H1 (cell line): ENCODE results near the gene TCEAL4. TPM values are rescaled to one million over a fixed set of nuclear protein-coding genes. Genes with fewer than 3 reads are reported as not detected.

ENCODE experiments used
- CTCF ChIA-PET: fragments of 300-600 bp; sonication (Branson Sonifier 250); formaldehyde crosslinking; loops from one replicate; lab custom pipeline; 2021; ENCODE audit not compliant: partially characterized antibody; lab: Charles Lee
- POLR2A ChIA-PET: fragments of 300-600 bp; sonication (Branson Sonifier 250); formaldehyde crosslinking; loops from one replicate; lab custom pipeline; 2021; ENCODE audit warnings: inconsistent platforms; ENCODE audit not compliant: partially characterized antibody; lab: Charles Lee
- DNase-seq, 2 experiments: peaks; one replicate each; pipeline versions ENCODE4 v3.0.0 to v3.0.0-alpha.2; 2010 to 2022; ENCODE audit warnings: low spot score in 2 of 2, low read depth in 1 of 2, mixed read lengths in 1 of 2
- FAIRE-seq: peaks from 2 replicates; lab custom pipeline; 2011; peaks lifted over from hg19 to GRCh38; lab: Jason Lieb, UNC
- H2AFZ ChIP-seq: 2 replicates; pipeline ENCODE4 v1.8.1; 2012; ENCODE audit warnings: low read length, inconsistent platforms
- H2AK5ac ChIP-seq: 2 replicates; pipeline ENCODE4 v1.6.1; 2013; ENCODE audit warnings: low read depth, low read length
- H2BK120ac ChIP-seq: replicated peaks from 2 replicates; pipeline ENCODE3; 2013; ENCODE audit warnings: low read depth, low read length, inconsistent platforms
- H2BK12ac ChIP-seq: 2 replicates; pipeline ENCODE4 v1.6.1; 2013; ENCODE audit warnings: low read depth, low read length
- H2BK15ac ChIP-seq: 2 replicates; pipeline ENCODE4 v1.6.1; 2013; ENCODE audit warnings: low read length
- H2BK20ac ChIP-seq: 2 replicates; pipeline ENCODE4 v1.6.1; 2013; ENCODE audit warnings: low read length
- H2BK5ac ChIP-seq: 2 replicates; pipeline ENCODE4 v1.6.1; 2013; ENCODE audit warnings: low read depth, low read length
- H3K14ac ChIP-seq: 2 replicates; pipeline ENCODE4 v1.6.1; 2013; ENCODE audit warnings: inconsistent platforms; ENCODE audit not compliant: insufficient read length
- H3K18ac ChIP-seq: 2 replicates; pipeline ENCODE4 v1.6.1; 2013; ENCODE audit warnings: low read length; ENCODE audit errors: extremely low read depth
- H3K23ac ChIP-seq: 2 replicates; pipeline ENCODE4 v1.6.1; 2013; ENCODE audit warnings: inconsistent platforms; ENCODE audit not compliant: insufficient read length
- H3K23me2 ChIP-seq: 2 replicates; pipeline ENCODE4 v1.6.1; 2013; ENCODE audit warnings: low read depth, low read length
- H3K27ac ChIP-seq: 2 replicates; pipeline ENCODE4 v1.6.1; 2011; ENCODE audit warnings: low read depth, low read length, inconsistent platforms
- H3K27me3 ChIP-seq, 4 experiments: replicated peaks in 1 of 4; 1 replicate in 1 of 4; 2 replicates in 3 of 4; pipeline versions ENCODE4 v1.6.1 to v1.8.1; 2011 to 2013; ENCODE audit warnings: low read length in 3 of 4, mild to moderate bottlenecking in 3 of 4, inconsistent platforms in 2 of 4, mixed read lengths in 2 of 4, moderate library complexity in 1 of 4; ENCODE audit not compliant: control insufficient read depth in 3 of 4, insufficient read depth in 3 of 4; ENCODE audit errors: extremely low read depth in 1 of 4
- H3K36me3 ChIP-seq, 4 experiments: 2 replicates each; pipeline versions ENCODE4 v1.6.1 to v1.8.1; 2011 to 2013; ENCODE audit warnings: mild to moderate bottlenecking in 4 of 4, low read length in 3 of 4, moderate library complexity in 2 of 4, control low read depth in 1 of 4, inconsistent platforms in 1 of 4; ENCODE audit not compliant: insufficient read depth in 4 of 4, control insufficient read depth in 2 of 4
- H3K4ac ChIP-seq: replicated peaks from 2 replicates; pipeline ENCODE3; 2013; ENCODE audit warnings: low read length, low read depth, mixed read lengths, inconsistent platforms; ENCODE audit not compliant: insufficient read length
- H3K4me1 ChIP-seq, 4 experiments: replicated peaks in 1 of 4; 1 replicate in 1 of 4; 2 replicates in 3 of 4; pipeline versions ENCODE4 v1.6.1 to v1.8.1; 2011 to 2013; ENCODE audit warnings: low read length in 3 of 4, inconsistent platforms in 2 of 4, mixed read lengths in 1 of 4; ENCODE audit not compliant: insufficient read depth in 4 of 4, control insufficient read depth in 3 of 4
- H3K4me2 ChIP-seq, 2 experiments: 2 replicates each; pipeline versions ENCODE4 v1.6.1 to v1.8.1; 2011 to 2013; ENCODE audit warnings: low read depth in 2 of 2, low read length in 2 of 2, control low read depth in 1 of 2, inconsistent platforms in 1 of 2, mild to moderate bottlenecking in 1 of 2; ENCODE audit not compliant: insufficient read depth in 1 of 2
- H3K4me3 ChIP-seq, 4 experiments: fragments of 200-600, 300-600 bp in 1 of 4; sonication (generic), shearing (Covaris generic), sonication (Bioruptor Twin) in 1 of 4; 2 replicates each; pipeline versions ENCODE4 v1.5.1 to v1.8.1; 2011 to 2016; ENCODE audit warnings: low read length in 4 of 4, low read depth in 3 of 4, control low read depth in 2 of 4, inconsistent platforms in 2 of 4, mild to moderate bottlenecking in 2 of 4, mixed read lengths in 1 of 4, moderate library complexity in 1 of 4; ENCODE audit not compliant: insufficient read depth in 2 of 4; ENCODE audit errors: extremely low read depth in 1 of 4
- H3K56ac ChIP-seq: replicated peaks from 2 replicates; pipeline ENCODE3; 2013; ENCODE audit warnings: low read depth, mild to moderate bottlenecking, mixed read lengths, low read length, inconsistent platforms; ENCODE audit not compliant: insufficient read length
- H3K79me1 ChIP-seq: 2 replicates; pipeline ENCODE4 v1.6.1; 2013; ENCODE audit warnings: low read depth, low read length, control low read depth
- H3K79me2 ChIP-seq, 2 experiments: 2 replicates each; pipeline versions ENCODE4 v1.6.1 to v1.8.1; 2012 to 2013; ENCODE audit warnings: low read length in 2 of 2, mild to moderate bottlenecking in 2 of 2, inconsistent platforms in 1 of 2; ENCODE audit not compliant: insufficient read depth in 2 of 2, control insufficient read depth in 1 of 2
- H3K9ac ChIP-seq, 4 experiments: replicated peaks in 1 of 4; 1 replicate in 1 of 4; 2 replicates in 3 of 4; pipeline versions ENCODE4 v1.6.1 to v1.8.1; 2011 to 2013; ENCODE audit warnings: low read depth in 3 of 4, low read length in 3 of 4, control low read depth in 2 of 4, mild to moderate bottlenecking in 2 of 4, moderate library complexity in 2 of 4, inconsistent platforms in 1 of 4; ENCODE audit errors: extremely low read depth in 1 of 4
- H3K9me3 ChIP-seq, 2 experiments: 2 replicates each; pipeline versions ENCODE4 v1.6.1 to v1.8.1; 2012 to 2013; ENCODE audit warnings: mild to moderate bottlenecking in 2 of 2, moderate library complexity in 2 of 2, control low read depth in 1 of 2, inconsistent platforms in 1 of 2, low read depth in 1 of 2, low read length in 1 of 2, mixed read lengths in 1 of 2; ENCODE audit not compliant: insufficient read depth in 2 of 2
- H4K20me1 ChIP-seq, 2 experiments: replicated peaks in 1 of 2; 2 replicates each; pipeline versions ENCODE3 to v1.8.1; 2011 to 2013; ENCODE audit warnings: inconsistent platforms in 2 of 2, low read length in 2 of 2, mild to moderate bottlenecking in 1 of 2; ENCODE audit not compliant: insufficient read depth in 2 of 2, control insufficient read depth in 1 of 2
- H4K5ac ChIP-seq: 2 replicates; pipeline ENCODE4 v1.6.1; 2013; ENCODE audit warnings: low read length, low read depth, mixed read lengths, inconsistent platforms; ENCODE audit not compliant: insufficient read length
- H4K8ac ChIP-seq: 2 replicates; pipeline ENCODE4 v1.8.0; 2013; ENCODE audit warnings: mild to moderate bottlenecking, moderate library complexity, low read length, inconsistent platforms; ENCODE audit not compliant: insufficient read depth; ENCODE audit errors: extremely low read depth
- H4K91ac ChIP-seq: replicated peaks from 2 replicates; pipeline ENCODE3; 2013; ENCODE audit warnings: low read length, mixed read lengths, inconsistent platforms; ENCODE audit not compliant: insufficient read length
- BRCA1 ChIP-seq: IDR thresholded peaks from 2 replicates; pipeline ENCODE4 v1.6.1; 2012; ENCODE audit warnings: low read depth, low read length, improper control_type of control experiment
- CHD1 ChIP-seq: IDR thresholded peaks from 2 replicates; pipeline ENCODE4 v1.6.1; 2012; ENCODE audit warnings: low read depth, low read length, improper control_type of control experiment
- HDAC6 ChIP-seq: IDR thresholded peaks from one replicate; pipeline ENCODE4 v1.7.1; 2012; ENCODE audit warnings: low read depth, mild to moderate bottlenecking, inconsistent platforms, low read length, moderate library complexity
- MAFK ChIP-seq: IDR thresholded peaks from 2 replicates; pipeline ENCODE4 v1.6.1; 2012; ENCODE audit warnings: low read depth, mild to moderate bottlenecking, improper control_type of control experiment, low read length
- NRF1 ChIP-seq: IDR thresholded peaks from 2 replicates; pipeline ENCODE4 v1.6.1; 2011; ENCODE audit warnings: mild to moderate bottlenecking, low read depth, low read length, improper control_type of control experiment
- PHF8 ChIP-seq: fragments of 200-600 bp; sonication (generic); conservative IDR thresholded peaks from 2 replicates; pipeline ENCODE4 v1.7.1; 2012; ENCODE audit warnings: low read depth, mild to moderate bottlenecking, inconsistent platforms, low read length, moderate library complexity
- POU5F1 ChIP-seq: IDR thresholded peaks from 2 replicates; pipeline ENCODE4 v1.6.1; 2011; ENCODE audit warnings: low read depth, mild to moderate bottlenecking, low read length, moderate library complexity
- SAP30 ChIP-seq: fragments of 300-600 bp; sonication (generic); IDR thresholded peaks from 2 replicates; pipeline ENCODE4 v1.7.1; 2012; ENCODE audit warnings: low read length, moderate library complexity, mild to moderate bottlenecking, inconsistent platforms; ENCODE audit not compliant: insufficient read depth, insufficient replicate concordance
- SRF ChIP-seq: IDR thresholded peaks from 2 replicates; pipeline ENCODE4 v1.6.1; 2011; ENCODE audit warnings: mild to moderate bottlenecking, low read depth, low read length, moderate library complexity
- TAF7 ChIP-seq: optimal IDR thresholded peaks from 2 replicates; pipeline ENCODE3; 2011; ENCODE audit warnings: low read depth, mild to moderate bottlenecking, inconsistent platforms, low read length, moderate library complexity, borderline replicate concordance
- TBP ChIP-seq: IDR thresholded peaks from 2 replicates; pipeline ENCODE4 v1.6.1; 2011; ENCODE audit warnings: low read depth, low read length, improper control_type of control experiment
- YY1 ChIP-seq: IDR thresholded peaks from 2 replicates; pipeline ENCODE4 v1.6.1; 2011; ENCODE audit warnings: low read depth, mild to moderate bottlenecking, low read length
- ZNF274 ChIP-seq: IDR thresholded peaks from 2 replicates; pipeline ENCODE4 v1.7.0; 2012; ENCODE audit warnings: low read length, borderline replicate concordance; ENCODE audit errors: extremely low read depth
- WGBS, 2 experiments: shearing (Covaris generic) in 1 of 2; methylation state at CpG; one replicate each; pipeline versions ENCODE4 v1.1.6 to v1.1.7; 2013 to 2015; ENCODE audit warnings: low lambda C conversion rate in 2 of 2, mixed read lengths in 2 of 2, inconsistent platforms in 1 of 2, low coverage in 1 of 2, missing lambda C conversion rate in 1 of 2; ENCODE audit not compliant: insufficient replicate concordance in 2 of 2, insufficient coverage in 1 of 2, insufficient read length in 1 of 2; ENCODE audit errors: extremely low coverage in 1 of 2, missing lambda C conversion rate in 1 of 2; 5-methylcytosine and 5-hydroxymethylcytosine counted together
- polyA plus RNA-seq, 7 experiments: library from polyadenylated mRNA; depleted of rRNA in 3 of 7; stranded (reverse) in 5 of 7; unstranded in 2 of 7; fragments of >200 nt in 5 of 7; fragments of 200-250 nt in 2 of 7; gene quantifications; 1 replicate in 5 of 7; 2 replicates in 1 of 7; 4 replicates in 1 of 7; pipeline versions ENCODE4 v1.2.1 to v1.2.3, GENCODE V29; 2011 to 2013; ENCODE audit warnings: missing spikeins in 2 of 7, mixed read lengths in 2 of 7
- total RNA-seq: library from RNA; stranded (reverse); fragmentation: NEBNext Ultra II Directional; extraction: Animal tissue kit (Norgen Biotek cat#: 25700); gene quantifications from 2 replicates; pipeline ENCODE4 v1.2.1, GENCODE V29; 2021

Gene TCEAL4
- total and polyA plus RNA-seq, 2 of the 8 experiments (the other 6 are each of a cell fraction or from before 2014, with no cell fraction given): 10.1 to 53.0 TPM

DNA sequence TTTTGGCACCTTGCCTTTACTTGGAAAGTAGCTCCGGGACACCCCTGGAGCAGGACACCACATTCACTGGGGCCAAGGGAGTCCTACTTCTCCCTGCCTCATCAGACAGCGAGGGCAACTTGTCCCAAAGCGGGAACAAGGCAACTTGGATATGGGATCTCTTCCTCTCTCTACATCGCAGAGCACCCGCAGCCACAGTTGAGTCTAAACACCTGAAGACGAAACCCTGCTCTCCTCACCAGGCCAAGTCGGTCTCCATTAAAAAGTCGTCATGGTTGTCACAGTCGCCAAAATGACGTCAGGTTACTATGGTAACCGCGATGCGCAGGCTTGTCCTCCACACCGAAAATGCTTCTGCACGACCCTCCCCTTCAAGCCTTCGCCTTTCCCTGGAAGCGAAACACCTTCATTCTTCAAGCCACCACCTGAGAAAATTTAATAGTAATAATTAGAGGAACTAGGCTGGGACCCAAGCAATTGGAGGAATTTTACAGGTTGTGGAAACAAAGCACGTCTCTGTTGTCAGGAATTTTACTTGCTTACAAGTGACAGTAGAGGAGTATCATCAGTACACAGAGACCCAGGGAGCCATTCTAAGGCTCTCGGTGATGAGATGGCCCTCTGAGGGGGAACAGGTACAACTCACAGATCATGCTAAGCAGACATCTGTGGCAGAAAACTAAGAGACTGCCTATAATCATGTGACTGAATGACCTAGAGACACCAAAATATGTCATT lies 30.5 kb upstream of the TCEAL4 start:
- Histone ChIP-seq H3K79me1 (no peaks in the 10 kb centered on the region), H3K4me1 (no peaks in the 10 kb centered on the region; a peak in 1 of 7 replicates), H3K9ac (peak overlapping the region in 3 of 4 experiments; percentile 76 to 88 (median 85); a peak in 6 of 7 replicates), H3K4me3 (peak overlapping the region; percentile 73 to 88 (median 78)), H3K79me2 (no peaks in the 10 kb centered on the region), H3K23ac (no peak overlapping the region), H4K8ac (peak overlapping the region; percentile 97), H3K36me3 (no peaks in the 10 kb centered on the region), H4K20me1 (no peaks in the 10 kb centered on the region), H2BK120ac (no peak overlapping the region), H4K91ac (no peak overlapping the region), H3K9me3 (no peaks in the 10 kb centered on the region), H2AK5ac (no peak overlapping the region), H3K23me2 (no peaks in the 10 kb centered on the region), H3K4me2 (peak overlapping the region; percentile 83 to 86), H3K18ac (no peak overlapping the region), H3K56ac (no peak overlapping the region), H3K27ac (peak overlapping the region; percentile 71), H4K5ac (no peak overlapping the region), H2BK12ac (no peak overlapping the region), H2BK15ac (no peak overlapping the region), H2AFZ (peak overlapping the region; percentile 99), H2BK5ac (no peak overlapping the region), H2BK20ac (no peak overlapping the region), H3K27me3 (no peaks in the 10 kb centered on the region), H3K4ac (no peak overlapping the region), H3K14ac (no peak overlapping the region)
- peak in 1 of 2 experiments; percentile 85 for DNase-seq
- WGBS, 2 experiments: 2% methylated on average over 19 of the region's 19 CpGs; no CpG with 5 or more reads in 1 of the 2 experiments
- FAIRE-seq: peak; percentile 86
- ChIA-PET CTCF (interaction anchor here (0.9 kb wide), 1 partner anchor 16 kb away, joined by 4 read pairs; no protein-coding TSS in a partner anchor), POLR2A (no interaction called here)
- TF ChIP-seq YY1 (no peak), BRCA1 (no peak), HDAC6 (no peak), SRF (peak; percentile 34; the same call in 1 of the 2 replicates), ZNF274 (no peak), TBP (0 out of 2 replicates have a peak, but pooled peaks have one; percentile 42), MAFK (no peak), CHD1 (no peak), POU5F1 (no peak), SAP30 (peak; percentile 51), NRF1 (no peak), TAF7 (no peak), PHF8 (peak; percentile 56)
